Lower lobe of right lung (tissue), 2 donors: ENCODE data around the gene GPR146. TPM values are rescaled to one million over a fixed set of nuclear protein-coding genes. Genes with fewer than 3 reads are reported as not detected.
"Not testable (repeated sequence)": the region's sequence is repeated elsewhere in the genome, so short reads cannot be mapped to it uniquely, and the experiment has no call there.

Experiments used
- ATAC-seq, 2 donors: fragments of 200-7000 bp; cut with Tn5 transposase; one replicate each; pipeline ENCODE4 v1.9.1; 2020 to 2022; ENCODE audit warnings: mild to moderate bottlenecking in 2 of 2, moderate library complexity in 2 of 2
- DNase-seq: peaks from one replicate; pipeline ENCODE4 v3.0.0-alpha.2; 2020
- H3K27ac ChIP-seq: fragments of 200-600 bp; one replicate; pipeline ENCODE4 v1.8.0; 2022
- H3K27me3 ChIP-seq: fragments of 200-600 bp; one replicate; pipeline ENCODE4 v1.8.0; 2022; ENCODE audit warnings: low read depth
- H3K36me3 ChIP-seq: fragments of 200-600 bp; one replicate; pipeline ENCODE4 v1.8.0; 2022; ENCODE audit warnings: mild to moderate bottlenecking
- H3K4me1 ChIP-seq: fragments of 200-600 bp; one replicate; pipeline ENCODE4 v1.8.0; 2022
- H3K4me3 ChIP-seq: fragments of 200-600 bp; one replicate; pipeline ENCODE4 v1.8.0; 2022; ENCODE audit warnings: mild to moderate bottlenecking
- H3K9me3 ChIP-seq: fragments of 200-600 bp; one replicate; pipeline ENCODE4 v1.8.0; 2022
- intact Hi-C: fragments of 100-400 bp; cut with DNase I; formaldehyde crosslinking; loops from one replicate; pipeline ENCODE4 v1.11.0; 2022
- total RNA-seq: library from RNA; stranded (reverse); fragmentation: NEBNext Ultra II Directional; extraction: Animal tissue kit (Norgen Biotek cat#: 25700); gene quantifications from one replicate; pipeline ENCODE4 v1.2.1, GENCODE V29; 2021
- TF ChIP-seq, protein P1 (sequence below): fragments of 200-600 bp; IDR thresholded peaks from one replicate; pipeline ENCODE4 v1.8.0; 2022; ENCODE audit warnings: antibody characterized with exemption, mild to moderate bottlenecking
- donor health status: DM: no; HTN: yes; CAD: no; lungs with severe emphysema.

The GPR146 gene
- total RNA-seq, 1 donor from 2014 or later, result 44.8 TPM

- DNase-seq, result no peak
- intact Hi-C loops, result no loop called here
- TF ChIP-seq, protein P1, sequence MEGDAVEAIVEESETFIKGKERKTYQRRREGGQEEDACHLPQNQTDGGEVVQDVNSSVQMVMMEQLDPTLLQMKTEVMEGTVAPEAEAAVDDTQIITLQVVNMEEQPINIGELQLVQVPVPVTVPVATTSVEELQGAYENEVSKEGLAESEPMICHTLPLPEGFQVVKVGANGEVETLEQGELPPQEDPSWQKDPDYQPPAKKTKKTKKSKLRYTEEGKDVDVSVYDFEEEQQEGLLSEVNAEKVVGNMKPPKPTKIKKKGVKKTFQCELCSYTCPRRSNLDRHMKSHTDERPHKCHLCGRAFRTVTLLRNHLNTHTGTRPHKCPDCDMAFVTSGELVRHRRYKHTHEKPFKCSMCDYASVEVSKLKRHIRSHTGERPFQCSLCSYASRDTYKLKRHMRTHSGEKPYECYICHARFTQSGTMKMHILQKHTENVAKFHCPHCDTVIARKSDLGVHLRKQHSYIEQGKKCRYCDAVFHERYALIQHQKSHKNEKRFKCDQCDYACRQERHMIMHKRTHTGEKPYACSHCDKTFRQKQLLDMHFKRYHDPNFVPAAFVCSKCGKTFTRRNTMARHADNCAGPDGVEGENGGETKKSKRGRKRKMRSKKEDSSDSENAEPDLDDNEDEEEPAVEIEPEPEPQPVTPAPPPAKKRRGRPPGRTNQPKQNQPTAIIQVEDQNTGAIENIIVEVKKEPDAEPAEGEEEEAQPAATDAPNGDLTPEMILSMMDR, result no peak
- ATAC-seq, result no peak
- Histone ChIP-seq H3K36me3 (peaks cover 31% of the 10 kb centered on the region), H3K27me3 (no peaks in the 10 kb centered on the region), H3K4me3 (no peak overlapping the region), H3K4me1 (peaks cover 10% of the 10 kb centered on the region), H3K27ac (no peak overlapping the region), H3K9me3 (no peaks in the 10 kb centered on the region)
Measured at GRCh38 chr7:997404-998395, 46.6 kb upstream of the GPR146 start.

- Histone ChIP-seq H3K36me3 (peaks cover 31% of the 10 kb centered on the region), H3K27me3 (no peaks in the 10 kb centered on the region), H3K4me1 (no peaks in the 10 kb centered on the region), H3K4me3 (no peak overlapping the region), H3K27ac (no peak overlapping the region), H3K9me3 (no peaks in the 10 kb centered on the region)
- DNase-seq (no peak), ATAC-seq (no peak)
- TF ChIP-seq, protein P1, result no peak
- intact Hi-C loops, result no loop called here
Measured at GRCh38 chr7:999149-999879, 45.0 kb upstream of the GPR146 start.

DNA sequence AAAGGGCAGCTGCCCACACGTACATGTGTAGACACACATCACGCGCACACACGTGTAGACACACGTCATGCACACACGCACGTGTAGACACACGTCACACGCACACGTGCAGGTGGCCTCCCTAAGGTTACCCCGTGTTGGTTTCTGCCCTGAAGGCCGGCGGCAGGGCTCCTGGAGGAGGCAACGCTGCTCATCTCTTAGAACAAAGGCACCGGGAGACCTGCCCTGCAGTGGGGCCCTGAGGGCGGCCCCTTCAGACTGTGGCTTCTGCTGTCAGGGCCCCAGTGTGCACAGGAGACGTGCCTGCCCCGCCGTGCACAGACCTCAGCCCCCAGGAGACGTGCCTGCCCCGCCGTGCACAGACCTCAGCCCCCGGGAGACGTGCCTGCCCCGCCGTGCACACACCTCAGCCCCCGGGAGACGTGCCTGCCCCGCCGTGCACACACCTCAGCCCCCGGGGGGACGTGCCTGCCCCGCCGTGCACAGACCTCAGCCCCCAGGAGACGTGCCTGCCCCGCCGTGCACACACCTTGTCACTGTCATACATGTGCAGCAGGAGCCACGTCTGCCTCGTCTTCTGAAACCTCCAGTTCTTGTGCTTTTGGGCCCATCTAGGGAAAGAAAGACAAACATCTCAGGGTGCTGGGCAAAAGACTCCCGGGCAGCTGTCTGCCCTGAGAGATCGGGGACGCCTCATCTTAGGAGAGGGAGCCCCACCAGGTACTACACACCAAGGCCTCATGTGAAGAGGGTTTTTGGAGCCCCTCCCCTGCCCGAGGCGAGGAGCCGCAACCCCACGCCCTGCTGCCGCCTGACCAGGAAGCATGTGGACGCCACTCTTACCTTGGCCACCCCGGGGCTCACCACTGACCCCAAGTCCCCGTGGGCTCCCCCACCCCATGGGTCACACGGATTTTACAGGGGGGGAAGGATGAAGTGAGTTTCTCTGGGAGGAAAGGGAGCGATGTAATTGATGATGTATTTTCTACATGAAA, 44.1 kb upstream of the GPR146 start:
- no peak for ATAC-seq
- Histone ChIP-seq H3K4me1 (no peaks in the 10 kb centered on the region), H3K27me3 (no peaks in the 10 kb centered on the region), H3K4me3 (no peak overlapping the region), H3K36me3 (peaks cover 31% of the 10 kb centered on the region), H3K9me3 (no peaks in the 10 kb centered on the region), H3K27ac (no peak overlapping the region)
- TF ChIP-seq, protein P1, result no peak
- intact Hi-C loops, result no loop called here
- DNase-seq, result no peak

DNA sequence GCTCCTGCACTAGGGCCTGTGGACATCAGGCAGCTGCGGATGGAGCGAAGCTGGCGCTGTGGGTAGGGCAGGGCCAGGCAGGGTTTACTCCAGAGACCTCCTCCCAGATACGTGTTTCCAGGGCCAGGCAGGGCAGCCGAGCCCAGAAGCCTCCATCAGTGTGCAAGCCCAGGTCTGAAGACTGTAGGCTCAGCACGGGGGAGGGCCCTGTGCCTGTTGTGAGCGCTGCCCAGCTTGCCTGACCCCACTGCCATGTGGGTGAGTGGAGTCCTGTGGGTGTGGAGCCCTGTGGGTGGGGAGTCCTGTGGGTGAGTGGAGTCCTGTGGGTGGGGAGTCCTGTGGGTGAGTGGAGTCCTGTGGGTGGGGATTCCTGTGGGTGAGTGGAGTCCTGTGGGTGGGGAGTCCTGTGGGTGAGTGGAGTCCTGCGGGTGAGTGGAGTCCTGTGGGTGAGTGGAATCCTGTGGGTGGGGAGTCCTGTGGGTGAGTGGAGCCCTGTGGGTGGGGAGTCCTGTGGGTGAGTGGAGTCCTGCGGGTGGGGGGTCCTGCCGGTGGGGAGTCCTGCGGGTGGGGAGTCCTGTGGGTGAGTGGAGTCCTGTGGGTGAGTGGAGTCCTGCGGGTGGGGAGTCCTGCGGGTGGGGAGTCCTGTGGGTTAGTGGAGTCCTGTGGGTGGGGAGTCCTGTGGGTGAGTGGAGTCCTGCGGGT, 43.1 kb upstream of the GPR146 start:
- H3K27me3 ChIP-seq, intact Hi-C loops, ATAC-seq, DNase-seq, H3K4me1 ChIP-seq, H3K9me3 ChIP-seq, H3K4me3 ChIP-seq, H3K27ac ChIP-seq: not testable (repeated sequence)
- H3K36me3 ChIP-seq, result peaks cover 30% of the 10 kb centered on the region

DNA sequence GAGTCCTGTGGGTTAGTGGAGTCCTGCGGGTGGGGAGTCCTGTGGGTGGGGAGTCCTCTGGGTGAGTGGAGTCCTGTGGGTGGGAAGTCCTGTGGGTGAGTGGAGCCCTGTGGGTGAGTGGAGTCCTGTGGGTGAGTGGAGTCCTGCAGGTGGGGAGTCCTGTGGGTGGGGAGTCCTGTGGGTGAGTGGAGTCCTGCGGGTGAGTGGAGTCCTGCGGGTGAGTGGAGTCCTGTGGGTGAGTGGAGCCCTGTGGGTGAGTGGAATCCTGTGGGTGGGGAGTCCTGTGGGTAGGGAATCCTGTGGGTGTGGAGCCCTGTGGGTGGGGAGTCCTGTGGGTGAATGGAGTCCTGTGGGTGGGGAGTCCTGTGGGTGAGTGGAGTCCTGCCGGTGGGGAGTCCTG, 42.3 kb upstream of the GPR146 start:
- intact Hi-C loops, H3K27ac ChIP-seq, H3K27me3 ChIP-seq, H3K9me3 ChIP-seq, H3K4me1 ChIP-seq, DNase-seq, ATAC-seq, H3K4me3 ChIP-seq: not testable (repeated sequence)
- H3K36me3 ChIP-seq, result peaks cover 27% of the 10 kb centered on the region

DNA sequence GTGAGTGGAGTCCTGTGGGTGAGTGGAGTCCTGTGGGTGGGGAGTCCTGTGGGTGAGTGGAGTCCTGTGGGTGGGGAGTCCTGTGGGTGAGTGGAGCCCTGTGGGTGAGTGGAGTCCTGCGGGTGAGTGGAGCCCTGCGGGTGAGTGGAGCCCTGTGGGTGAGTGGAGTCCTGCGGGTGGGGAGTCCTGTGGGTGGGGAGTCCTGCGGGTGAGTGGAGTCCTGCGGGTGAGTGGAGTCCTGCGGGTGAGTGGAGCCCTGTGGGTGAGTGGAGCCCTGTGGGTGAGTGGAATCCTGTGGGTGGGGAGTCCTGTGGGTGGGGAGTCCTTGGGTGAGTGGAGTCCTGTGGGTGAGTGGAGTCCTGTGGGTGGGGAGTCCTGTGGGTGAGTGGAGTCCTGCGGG, 41.9 kb upstream of the GPR146 start:
- H3K4me3 ChIP-seq, H3K4me1 ChIP-seq, intact Hi-C loops, DNase-seq, ATAC-seq, H3K9me3 ChIP-seq, H3K27me3 ChIP-seq, H3K27ac ChIP-seq: not testable (repeated sequence)
- peaks cover 31% of the 10 kb centered on the region for H3K36me3 ChIP-seq
